Right lobe of liver (tissue), 6 donors: ENCODE measurements around the gene ETS2. TPM values are rescaled to one million over a fixed set of nuclear protein-coding genes. Genes with fewer than 3 reads are reported as not detected.

Experiments
- ATAC-seq, 4 donors: fragments of 200-7000 bp; cut with Tn5 transposase; one replicate each; pipeline ENCODE4 v1.9.1; 2020; ENCODE audit warnings: mild to moderate bottlenecking in 4 of 4, moderate library complexity in 4 of 4
- DNase-seq, 3 donors: peaks; one replicate each; pipeline ENCODE4 v3.0.0-alpha.2; 2020
- H3K27ac ChIP-seq, 3 donors: fragments of 200-600 bp; one replicate each; pipeline ENCODE4 v1.8.0; 2022
- H3K27me3 ChIP-seq, 2 donors: fragments of 200-600 bp; one replicate each; pipeline ENCODE4 v1.8.0; 2022
- H3K36me3 ChIP-seq, 4 donors: fragments of 200-600 bp; sonication (generic) in 1 of 4; one replicate each; pipeline versions ENCODE4 v1.5.1 to v1.8.0; 2017 to 2022; ENCODE audit warnings: control low read depth in 1 of 4
- H3K4me1 ChIP-seq, 4 donors: fragments of 200-600 bp; sonication (generic) in 1 of 4; one replicate each; pipeline versions ENCODE4 v1.5.1 to v1.8.0; 2017 to 2022; ENCODE audit warnings: control low read depth in 1 of 4
- H3K4me3 ChIP-seq, 3 donors: fragments of 200-600 bp; one replicate each; pipeline ENCODE4 v1.8.0; 2022
- H3K9me3 ChIP-seq, 4 donors: fragments of 200-600 bp; sonication (generic) in 1 of 4; one replicate each; pipeline versions ENCODE4 v1.5.1 to v1.8.0; 2017 to 2022; ENCODE audit warnings: control low read depth in 1 of 4
- POLR2A ChIP-seq: fragments of 450-650 bp; IDR thresholded peaks from one replicate; pipeline ENCODE4 v1.6.1; 2017; ENCODE audit warnings: antibody characterized with exemption, mild to moderate bottlenecking
- WGBS: methylation state at CpG from one replicate; pipeline ENCODE4 v1.1.6; 2018; ENCODE audit warnings: low coverage, low lambda C conversion rate; ENCODE audit not compliant: insufficient coverage; ENCODE audit errors: missing lambda C conversion rate; 5-methylcytosine and 5-hydroxymethylcytosine counted together
- intact Hi-C, 2 donors: fragments of 100-400 bp; cut with DNase I; formaldehyde crosslinking; loops; one replicate each; pipeline versions ENCODE4 v1.11.2 to v1.14.1; 2022
- total RNA-seq, 6 experiments: library from RNA; depleted of rRNA in 2 of 6; stranded (reverse); fragments of >200 nt in 2 of 6; fragmentation: NEBNext Ultra II Directional in 3 of 6; extraction: Animal tissue kit (Norgen Biotek cat#: 25700) in 3 of 6; gene quantifications; one replicate each; pipeline versions ENCODE4 v1.1.0 to v1.2.4, GENCODE V29; 2016 to 2023
- TF ChIP-seq, protein P1 (sequence below), 4 donors: fragments of 200-600 bp in 3 of 4; fragments of 450-650 bp in 1 of 4; IDR thresholded peaks; one replicate each; pipeline versions ENCODE4 v1.5.1 to v1.8.0; 2016 to 2022; ENCODE audit warnings: antibody characterized with exemption in 4 of 4, mild to moderate bottlenecking in 2 of 4
- donor health status: DM: no; HTN: yes; CAD: no.
- donor health status: DM: no; HTN: no; CAD: no.
- donor health status: DM: no; HTN: no; CAD: no.
- donor health status: DM: no; HTN: yes; CAD: no.
- donor health status: DM: no; HTN: yes; CAD: no.

ETS2 gene
- total RNA-seq, 6 experiments from 2014 or later, result 38.3 to 252 (median 129) TPM

DNA sequence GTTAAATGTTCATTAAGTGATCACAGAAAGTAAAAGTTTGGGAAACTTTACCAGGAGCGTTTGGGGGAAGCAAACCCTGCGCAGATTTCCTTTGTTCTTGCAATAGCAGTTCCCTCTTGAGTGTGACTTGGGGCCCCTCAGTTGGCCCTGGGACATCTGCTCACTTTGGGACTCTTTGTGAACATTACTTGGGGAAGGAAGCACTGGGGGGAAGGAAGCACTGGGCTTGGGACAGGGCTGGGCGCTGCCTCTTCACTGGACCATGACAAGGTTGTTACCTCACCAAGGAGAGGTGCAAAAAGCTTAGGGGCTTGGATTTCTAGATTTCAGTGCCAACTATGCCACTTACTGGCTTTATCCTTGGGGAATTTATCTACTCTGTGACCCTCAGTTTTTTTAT, 63.5 kb downstream of the ETS2 start:
- no peak overlapping the region for H3K4me3 ChIP-seq
- no peaks in the 10 kb centered on the region for H3K27me3 ChIP-seq
- H3K9me3 ChIP-seq, result no peaks in the 10 kb centered on the region
- WGBS, result 63% methylated on average over 3 of the region's 3 CpGs
- intact Hi-C loops, result no loop called here
- no peak overlapping the region for H3K27ac ChIP-seq
- DNase-seq, result no peak
- peak in 3 of 4 donors; percentile 13 to 57 (median 45) for ATAC-seq
- no peaks in the 10 kb centered on the region for H3K4me1 ChIP-seq
- TF ChIP-seq POLR2A, result no peak
- TF ChIP-seq, protein P1, sequence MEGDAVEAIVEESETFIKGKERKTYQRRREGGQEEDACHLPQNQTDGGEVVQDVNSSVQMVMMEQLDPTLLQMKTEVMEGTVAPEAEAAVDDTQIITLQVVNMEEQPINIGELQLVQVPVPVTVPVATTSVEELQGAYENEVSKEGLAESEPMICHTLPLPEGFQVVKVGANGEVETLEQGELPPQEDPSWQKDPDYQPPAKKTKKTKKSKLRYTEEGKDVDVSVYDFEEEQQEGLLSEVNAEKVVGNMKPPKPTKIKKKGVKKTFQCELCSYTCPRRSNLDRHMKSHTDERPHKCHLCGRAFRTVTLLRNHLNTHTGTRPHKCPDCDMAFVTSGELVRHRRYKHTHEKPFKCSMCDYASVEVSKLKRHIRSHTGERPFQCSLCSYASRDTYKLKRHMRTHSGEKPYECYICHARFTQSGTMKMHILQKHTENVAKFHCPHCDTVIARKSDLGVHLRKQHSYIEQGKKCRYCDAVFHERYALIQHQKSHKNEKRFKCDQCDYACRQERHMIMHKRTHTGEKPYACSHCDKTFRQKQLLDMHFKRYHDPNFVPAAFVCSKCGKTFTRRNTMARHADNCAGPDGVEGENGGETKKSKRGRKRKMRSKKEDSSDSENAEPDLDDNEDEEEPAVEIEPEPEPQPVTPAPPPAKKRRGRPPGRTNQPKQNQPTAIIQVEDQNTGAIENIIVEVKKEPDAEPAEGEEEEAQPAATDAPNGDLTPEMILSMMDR (IDR thresholded peaks at IDR 0.05), result no peak
- no peaks in the 10 kb centered on the region for H3K36me3 ChIP-seq

DNA sequence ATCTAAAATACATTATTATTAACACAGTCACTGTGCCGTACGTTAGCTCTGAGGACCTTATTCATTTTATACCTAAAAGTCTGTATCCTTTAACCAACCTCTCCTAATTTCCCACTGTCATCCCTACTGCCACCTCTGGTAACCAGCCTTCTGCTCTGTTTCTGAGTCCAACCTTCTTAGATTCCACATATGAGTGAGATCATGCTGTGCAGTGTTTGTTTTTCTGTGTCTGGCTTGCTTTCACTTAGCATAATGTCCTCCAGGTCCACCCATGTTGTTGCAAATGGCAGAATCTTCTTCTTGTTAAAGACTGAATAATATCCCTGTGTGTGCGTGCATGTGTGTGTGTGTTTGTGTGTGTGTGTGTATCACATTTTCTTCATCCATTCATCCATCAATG, 64.2 kb downstream of the ETS2 start:
- Histone ChIP-seq H3K27ac (no peak overlapping the region), H3K36me3 (no peaks in the 10 kb centered on the region), H3K9me3 (no peaks in the 10 kb centered on the region), H3K4me1 (no peaks in the 10 kb centered on the region), H3K27me3 (no peaks in the 10 kb centered on the region), H3K4me3 (no peak overlapping the region)
- TF ChIP-seq, protein P1 (IDR thresholded peaks at IDR 0.05), result peak in 3 of 4 donors; percentile 24 to 33 (median 26)
- TF ChIP-seq POLR2A, result no peak
- DNase-seq (no peak), ATAC-seq (peak; percentile 72 to 89 (median 86))
- WGBS, result 57% methylated on average over 3 of the region's 3 CpGs
- intact Hi-C loops, result no loop called here
